ENCODE results near the gene NTRK3. TPM values are rescaled to one million over a fixed set of nuclear protein-coding genes. Genes with fewer than 3 reads are reported as not detected.
A peak's percentile ranks its signal among the peaks of the same experiment; 100 is the strongest.

Gene NTRK3
- total RNA-seq, 1 experiment from 2014 or later = 2.3 TPM

GRCh38 chr15:88011533-88011932 is 245.0 kb downstream of the NTRK3 start:
- Histone ChIP-seq H3K4me3 (ENCODE audit: insufficient read depth, low read depth, low read length) (no peak overlapping the region), H3K27me3 (ENCODE audit: control insufficient read depth, insufficient read depth, low read length) (no peaks in the 10 kb centered on the region), H3K36me3 (replicated peaks; ENCODE audit: control insufficient read depth, insufficient read depth, low read length) (no peaks in the 10 kb centered on the region)
- DNase-seq = no peak

- Histone ChIP-seq H3K27me3 (ENCODE audit: control insufficient read depth, insufficient read depth, low read length) (no peaks in the 10 kb centered on the region; the same call in 1 of the 2 replicates), H3K36me3 (replicated peaks; ENCODE audit: control insufficient read depth, insufficient read depth, low read length) (no peaks in the 10 kb centered on the region), H3K4me3 (ENCODE audit: insufficient read depth, low read depth, low read length) (no peak overlapping the region)
- DNase-seq = no peak
Measured at GRCh38 chr15:88006146-88006545, 250.4 kb downstream of the NTRK3 start.

DNA sequence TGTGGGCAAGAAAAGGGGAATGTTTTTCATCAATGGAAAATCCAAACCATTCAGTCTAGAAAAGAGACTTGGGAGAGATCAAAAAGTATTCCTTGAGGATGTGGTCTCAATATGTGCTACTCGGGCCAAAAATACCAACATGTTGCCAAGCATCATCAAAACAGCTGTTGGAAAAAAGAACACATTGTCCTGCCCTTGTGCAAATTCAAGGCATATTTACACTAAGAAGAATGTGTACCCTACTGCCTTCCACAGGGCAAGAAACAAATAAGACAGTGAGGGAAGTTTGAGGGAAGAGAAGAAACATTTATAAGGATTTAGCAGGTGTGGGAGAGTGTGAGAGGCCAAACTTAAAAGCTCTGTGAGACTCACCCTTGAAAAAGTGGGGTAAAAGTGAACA is 252.1 kb downstream of the NTRK3 start:
- DNase-seq = no peak
- Histone ChIP-seq H3K4me3 (ENCODE audit: insufficient read depth, low read depth, low read length) (no peak overlapping the region), H3K27me3 (ENCODE audit: control insufficient read depth, insufficient read depth, low read length) (no peaks in the 10 kb centered on the region; the same call in 1 of the 2 replicates), H3K36me3 (replicated peaks; ENCODE audit: control insufficient read depth, insufficient read depth, low read length) (no peaks in the 10 kb centered on the region)

- DNase-seq = peak; percentile 32
- no peak overlapping the region for H3K4me3 ChIP-seq (ENCODE audit: insufficient read depth, low read depth, low read length)
- H3K36me3 ChIP-seq (replicated peaks; ENCODE audit: control insufficient read depth, insufficient read depth, low read length) = no peaks in the 10 kb centered on the region
- H3K27me3 ChIP-seq (ENCODE audit: control insufficient read depth, insufficient read depth, low read length) = no peaks in the 10 kb centered on the region; the same call in 1 of the 2 replicates
Measured at GRCh38 chr15:88003541-88004327, 252.8 kb downstream of the NTRK3 start.

GRCh38 chr15:88002706-88003105 is 253.8 kb downstream of the NTRK3 start:
- H3K27me3 ChIP-seq (ENCODE audit: control insufficient read depth, insufficient read depth, low read length) = no peaks in the 10 kb centered on the region; the same call in 1 of the 2 replicates
- no peaks in the 10 kb centered on the region for H3K36me3 ChIP-seq (replicated peaks; ENCODE audit: control insufficient read depth, insufficient read depth, low read length)
- DNase-seq = no peak
- H3K4me3 ChIP-seq (ENCODE audit: insufficient read depth, low read depth, low read length) = no peak overlapping the region

- Histone ChIP-seq H3K4me3 (ENCODE audit: insufficient read depth, low read depth, low read length) (no peak overlapping the region), H3K27me3 (ENCODE audit: control insufficient read depth, insufficient read depth, low read length) (no peaks in the 10 kb centered on the region), H3K36me3 (replicated peaks; ENCODE audit: control insufficient read depth, insufficient read depth, low read length) (no peaks in the 10 kb centered on the region)
- no peak for DNase-seq
Measured at GRCh38 chr15:87998630-87999029, 257.9 kb downstream of the NTRK3 start.

DNA sequence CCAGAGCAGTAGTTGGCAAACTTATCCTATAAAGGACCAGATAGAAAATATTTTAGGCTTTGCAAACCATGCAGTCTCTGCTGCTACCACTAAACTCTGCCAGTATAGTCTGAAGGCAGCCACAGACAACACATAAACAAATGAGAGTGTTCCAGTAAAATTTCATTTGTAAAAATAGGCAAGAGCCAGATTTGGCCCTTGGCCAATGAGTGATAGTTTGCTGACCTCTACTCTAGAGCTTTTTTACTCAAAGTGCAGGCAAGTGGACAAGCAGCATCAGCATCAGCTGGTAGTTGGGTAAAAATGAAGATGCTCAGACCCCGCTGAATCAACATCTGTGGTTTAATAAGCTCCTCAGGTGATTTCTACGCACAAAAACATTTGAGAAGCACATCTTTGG is 269.8 kb downstream of the NTRK3 start:
- no peak for DNase-seq
- H3K4me3 ChIP-seq (ENCODE audit: insufficient read depth, low read depth, low read length) = no peak overlapping the region

GRCh38 chr15:87985451-87985850 is 271.1 kb downstream of the NTRK3 start:
- Histone ChIP-seq H3K27me3 (ENCODE audit: control insufficient read depth, insufficient read depth, low read length) (no peaks in the 10 kb centered on the region), H3K4me3 (ENCODE audit: insufficient read depth, low read depth, low read length) (no peak overlapping the region), H3K36me3 (replicated peaks; ENCODE audit: control insufficient read depth, insufficient read depth, low read length) (no peaks in the 10 kb centered on the region)
- DNase-seq = no peak

More for the DNA sequence above, 269.8 kb downstream of the NTRK3 start:
- H3K27me3 ChIP-seq (ENCODE audit: control insufficient read depth, insufficient read depth, low read length) = no peaks in the 10 kb centered on the region
- H3K36me3 ChIP-seq (replicated peaks; ENCODE audit: control insufficient read depth, insufficient read depth, low read length) = no peaks in the 10 kb centered on the region

- no peak for DNase-seq
- no peaks in the 10 kb centered on the region for H3K27me3 ChIP-seq (ENCODE audit: control insufficient read depth, insufficient read depth, low read length)
- H3K4me3 ChIP-seq (ENCODE audit: insufficient read depth, low read depth, low read length) = no peak overlapping the region
- H3K36me3 ChIP-seq (replicated peaks; ENCODE audit: control insufficient read depth, insufficient read depth, low read length) = no peaks in the 10 kb centered on the region
Measured at GRCh38 chr15:87981969-87982368, 274.6 kb downstream of the NTRK3 start.

- Histone ChIP-seq H3K4me3 (ENCODE audit: insufficient read depth, low read depth, low read length) (no peak overlapping the region), H3K27me3 (ENCODE audit: control insufficient read depth, insufficient read depth, low read length) (no peaks in the 10 kb centered on the region), H3K36me3 (replicated peaks; ENCODE audit: control insufficient read depth, insufficient read depth, low read length) (no peaks in the 10 kb centered on the region)
- no peak for DNase-seq
Measured at GRCh38 chr15:87977907-87978306, 278.6 kb downstream of the NTRK3 start.

DNA sequence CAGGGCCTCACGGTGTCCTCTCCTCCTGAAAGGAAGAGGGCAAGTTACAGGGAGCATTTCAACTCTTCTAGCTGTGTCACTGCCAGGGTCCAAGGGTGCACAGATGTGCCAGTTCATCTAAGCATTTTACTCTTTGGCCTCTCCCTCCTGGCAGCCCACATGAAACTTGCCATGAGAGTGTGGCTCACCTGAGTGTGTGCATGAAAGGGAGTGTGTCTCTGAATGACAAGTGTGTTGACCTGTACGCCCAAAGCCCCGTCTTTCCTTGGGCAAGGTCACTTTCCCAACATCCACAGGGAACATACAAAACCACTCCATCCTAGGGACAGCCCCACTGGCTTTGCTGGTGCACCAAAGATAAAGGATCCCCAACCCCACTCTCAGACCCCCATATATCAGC is 280.0 kb downstream of the NTRK3 start:
- no peaks in the 10 kb centered on the region for H3K36me3 ChIP-seq (replicated peaks; ENCODE audit: control insufficient read depth, insufficient read depth, low read length)

DNA sequence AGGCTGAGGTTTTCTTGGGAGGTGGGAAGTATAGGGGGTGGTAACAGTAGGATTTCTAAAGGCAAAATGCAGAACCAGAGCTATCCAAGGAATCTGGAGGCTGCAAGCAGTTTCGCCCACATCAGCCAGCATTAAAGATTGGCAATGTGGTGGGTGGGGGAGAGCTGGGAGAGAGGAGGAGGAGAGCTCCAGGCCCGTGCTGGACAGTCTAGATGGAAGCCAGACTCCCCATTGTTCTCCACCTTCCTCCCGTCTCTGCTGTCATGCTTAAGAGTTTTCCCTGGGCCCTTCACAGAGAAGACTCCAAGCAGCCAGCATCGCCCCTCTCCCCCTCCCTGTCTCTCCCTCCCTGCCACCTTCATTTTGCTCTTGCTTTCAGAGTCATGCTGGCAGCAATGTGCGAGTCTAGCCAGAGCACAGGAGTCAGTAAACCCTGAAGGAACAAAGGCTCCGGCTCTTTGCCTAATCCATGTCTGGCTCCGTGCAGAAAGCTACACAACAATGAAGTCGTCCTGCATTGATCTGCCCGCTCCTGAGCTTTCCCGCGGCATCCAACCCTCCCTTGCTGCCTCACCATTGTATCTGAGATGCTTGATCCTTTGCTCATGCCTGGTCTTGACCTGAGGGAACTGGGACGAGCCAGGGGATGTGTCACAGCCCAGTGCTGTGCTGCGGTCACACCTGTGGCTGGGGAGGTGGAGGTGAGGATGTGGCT is 282.9 kb downstream of the NTRK3 start:
- H3K36me3 ChIP-seq (replicated peaks; ENCODE audit: control insufficient read depth, insufficient read depth, low read length) = no peaks in the 10 kb centered on the region
- DNase-seq = no peak
- no peak overlapping the region for H3K4me3 ChIP-seq (ENCODE audit: insufficient read depth, low read depth, low read length)
- H3K27me3 ChIP-seq (ENCODE audit: control insufficient read depth, insufficient read depth, low read length) = no peaks in the 10 kb centered on the region

More for the DNA sequence above, 280.0 kb downstream of the NTRK3 start:
- Histone ChIP-seq H3K4me3 (ENCODE audit: insufficient read depth, low read depth, low read length) (no peak overlapping the region), H3K27me3 (ENCODE audit: control insufficient read depth, insufficient read depth, low read length) (no peaks in the 10 kb centered on the region)
- DNase-seq = no peak

- Histone ChIP-seq H3K4me3 (ENCODE audit: insufficient read depth, low read depth, low read length) (no peak overlapping the region), H3K36me3 (replicated peaks; ENCODE audit: control insufficient read depth, insufficient read depth, low read length) (no peaks in the 10 kb centered on the region), H3K27me3 (ENCODE audit: control insufficient read depth, insufficient read depth, low read length) (no peaks in the 10 kb centered on the region)
- no peak for DNase-seq
Measured at GRCh38 chr15:87971076-87971475, 285.5 kb downstream of the NTRK3 start.

- H3K36me3 ChIP-seq (replicated peaks; ENCODE audit: control insufficient read depth, insufficient read depth, low read length) = no peaks in the 10 kb centered on the region
- no peak overlapping the region for H3K4me3 ChIP-seq (ENCODE audit: insufficient read depth, low read depth, low read length)
- no peak for DNase-seq
- no peaks in the 10 kb centered on the region for H3K27me3 ChIP-seq (ENCODE audit: control insufficient read depth, insufficient read depth, low read length)
Measured at GRCh38 chr15:87967951-87968350, 288.6 kb downstream of the NTRK3 start.

DNA sequence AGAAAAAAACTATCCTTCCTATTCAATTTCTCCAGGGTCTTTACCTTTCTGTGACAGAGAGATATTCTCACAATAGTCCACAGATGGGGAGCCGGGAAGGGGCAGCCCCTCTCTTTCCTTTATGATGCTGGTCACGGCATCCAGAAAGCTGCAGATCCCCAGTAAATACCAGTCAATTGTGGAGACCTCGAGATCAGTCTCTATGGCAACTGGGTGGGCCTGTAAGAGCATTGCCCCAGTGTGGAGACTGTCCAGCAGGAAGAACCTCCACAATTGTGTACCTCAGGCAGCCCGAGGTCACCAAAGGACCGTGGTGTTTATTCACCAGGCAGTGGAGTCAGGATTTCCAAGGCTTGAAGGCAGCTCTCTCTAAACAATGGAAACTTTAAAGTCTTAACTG is 291.2 kb downstream of the NTRK3 start:
- Histone ChIP-seq H3K27me3 (ENCODE audit: control insufficient read depth, insufficient read depth, low read length) (no peaks in the 10 kb centered on the region), H3K36me3 (replicated peaks; ENCODE audit: control insufficient read depth, insufficient read depth, low read length) (no peaks in the 10 kb centered on the region), H3K4me3 (ENCODE audit: insufficient read depth, low read depth, low read length) (no peak overlapping the region)
- DNase-seq = no peak
